Right atrium auricular region (tissue), 2 donors: Measurements from ENCODE around the gene STK10. TPM values are rescaled to one million over a fixed set of nuclear protein-coding genes. Genes with fewer than 3 reads are reported as not detected.

ENCODE experiments used
- DNase-seq: peaks from one replicate; pipeline ENCODE4 v3.0.0-alpha.2; 2019; ENCODE audit warnings: low spot score
- H3K27ac ChIP-seq, 2 donors: fragments of 200-600 bp; sonication (generic); 1 replicate in 1 of 2; 2 replicates in 1 of 2; pipeline ENCODE4 v1.5.1; 2016 to 2019
- H3K27me3 ChIP-seq, 2 donors: fragments of 200-600 bp; sonication (generic); one replicate each; pipeline versions ENCODE4 v1.5.1 to v1.6.0; 2017 to 2019
- H3K36me3 ChIP-seq: fragments of 200-600 bp; sonication (generic); one replicate; pipeline ENCODE4 v1.5.1; 2016
- H3K4me1 ChIP-seq, 2 donors: fragments of 200-600 bp; sonication (generic); one replicate each; pipeline versions ENCODE4 v1.5.1 to v1.6.0; 2017 to 2019
- H3K4me3 ChIP-seq, 2 donors: fragments of 200-600 bp; sonication (generic); 1 replicate in 1 of 2; 2 replicates in 1 of 2; pipeline ENCODE4 v1.5.1; 2017 to 2019; ENCODE audit warnings: mild to moderate bottlenecking in 1 of 2, moderate library complexity in 1 of 2
- H3K9me3 ChIP-seq, 2 donors: fragments of 200-600 bp; sonication (generic); one replicate each; pipeline ENCODE4 v1.5.1; 2019
- CTCF ChIP-seq, 2 donors: fragments of 200-600 bp; sonication (generic); IDR thresholded peaks; one replicate each; pipeline ENCODE4 v1.5.1; 2019; ENCODE audit warnings: antibody characterized with exemption in 2 of 2
- total RNA-seq, 2 donors: library from RNA; depleted of rRNA; stranded (reverse); fragments of >200 nt; gene quantifications; one replicate each; pipeline ENCODE4 v1.1.0, GENCODE V29; 2016

The STK10 gene
- total RNA-seq, 2 donors from 2014 or later: 6.9 to 10.8 TPM

- no peak for DNase-seq
- H3K9me3 ChIP-seq: no peaks in the 10 kb centered on the region
- H3K36me3 ChIP-seq: no peaks in the 10 kb centered on the region
- TF ChIP-seq CTCF (IDR thresholded peaks at IDR 0.05): no peak
- no peak overlapping the region for H3K27ac ChIP-seq
- peaks cover 0 to 21% of the 10 kb centered on the region in 2 donors for H3K4me1 ChIP-seq
- no peak overlapping the region for H3K4me3 ChIP-seq
- H3K27me3 ChIP-seq: no peaks in the 10 kb centered on the region
Measured at GRCh38 chr5:172113036-172113435, 75.0 kb downstream of the STK10 start.

- TF ChIP-seq CTCF (IDR thresholded peaks at IDR 0.05): no peak
- H3K4me3 ChIP-seq: no peak overlapping the region
- no peak for DNase-seq
- no peaks in the 10 kb centered on the region for H3K9me3 ChIP-seq
- no peak overlapping the region for H3K27ac ChIP-seq
- no peaks in the 10 kb centered on the region for H3K27me3 ChIP-seq
- H3K4me1 ChIP-seq: peaks cover 0 to 33% of the 10 kb centered on the region in 2 donors
- no peaks in the 10 kb centered on the region for H3K36me3 ChIP-seq
Measured at GRCh38 chr5:172111852-172112225, 76.2 kb downstream of the STK10 start.

- no peaks in the 10 kb centered on the region for H3K27me3 ChIP-seq
- DNase-seq: no peak
- H3K36me3 ChIP-seq: no peaks in the 10 kb centered on the region
- no peak for TF ChIP-seq CTCF (IDR thresholded peaks at IDR 0.05)
- peak overlapping the region; percentile 20 to 34 for H3K27ac ChIP-seq
- H3K4me1 ChIP-seq: peaks cover 0 to 39% of the 10 kb centered on the region in 2 donors
- peak overlapping the region in 1 of 2 donors; percentile 18 for H3K4me3 ChIP-seq
- H3K9me3 ChIP-seq: no peaks in the 10 kb centered on the region
Measured at GRCh38 chr5:172110921-172111851, 76.8 kb downstream of the STK10 start.

GRCh38 chr5:172110260-172110815, 77.7 kb downstream of the STK10 start:
- no peaks in the 10 kb centered on the region for H3K36me3 ChIP-seq
- no peaks in the 10 kb centered on the region for H3K27me3 ChIP-seq
- H3K4me1 ChIP-seq: peaks cover 0 to 39% of the 10 kb centered on the region in 2 donors
- DNase-seq: no peak
- no peak for TF ChIP-seq CTCF (IDR thresholded peaks at IDR 0.05)
- H3K4me3 ChIP-seq: no peak overlapping the region
- H3K27ac ChIP-seq: peak overlapping the region; percentile 20 to 34
- no peaks in the 10 kb centered on the region for H3K9me3 ChIP-seq

GRCh38 chr5:172109749-172110148, 78.3 kb downstream of the STK10 start:
- H3K4me1 ChIP-seq: peaks cover 0 to 39% of the 10 kb centered on the region in 2 donors
- DNase-seq: no peak
- no peaks in the 10 kb centered on the region for H3K9me3 ChIP-seq

More at GRCh38 chr5:172109749-172110148, 78.3 kb downstream of the STK10 start:
- Histone ChIP-seq H3K27me3 (no peaks in the 10 kb centered on the region), H3K27ac (no peak overlapping the region), H3K4me3 (no peak overlapping the region), H3K36me3 (no peaks in the 10 kb centered on the region)
- no peak for TF ChIP-seq CTCF (IDR thresholded peaks at IDR 0.05)
